H9 (cell line): ENCODE results near the gene SLC5A2. TPM values are rescaled to one million over a fixed set of nuclear protein-coding genes. Genes with fewer than 3 reads are reported as not detected.
"Not testable (repeated sequence)": the region's sequence is repeated elsewhere in the genome, so short reads cannot be mapped to it uniquely, and the experiment has no call there.

ENCODE experiments used
- DNase-seq: peaks from one replicate; pipeline ENCODE4 v3.0.0-alpha.2; 2017
- H2AFZ ChIP-seq: one replicate; pipeline ENCODE4 v1.6.1; 2013; ENCODE audit warnings: mild to moderate bottlenecking, low read length, control low read depth, moderate library complexity
- H2AK5ac ChIP-seq: 2 replicates; pipeline ENCODE4 v1.6.1; 2013; ENCODE audit warnings: low read length, control low read depth, mixed read lengths; ENCODE audit not compliant: insufficient read length
- H2BK120ac ChIP-seq: one replicate; pipeline ENCODE4 v1.6.1; 2013; ENCODE audit warnings: low read depth, mild to moderate bottlenecking, low read length, control low read depth, inconsistent platforms; ENCODE audit not compliant: poor library complexity, severe bottlenecking
- H2BK12ac ChIP-seq: 2 replicates; pipeline ENCODE4 v1.6.1; 2013; ENCODE audit warnings: low read length, control low read depth, mixed read lengths, low read depth; ENCODE audit not compliant: insufficient read length
- H2BK15ac ChIP-seq: 2 replicates; pipeline ENCODE4 v1.6.1; 2013; ENCODE audit warnings: low read depth, low read length, control low read depth
- H2BK20ac ChIP-seq: one replicate; pipeline ENCODE4 v1.6.1; 2013; ENCODE audit warnings: low read depth, mild to moderate bottlenecking, low read length, control low read depth, inconsistent platforms; ENCODE audit not compliant: poor library complexity, severe bottlenecking
- H2BK5ac ChIP-seq: 2 replicates; pipeline ENCODE4 v1.6.1; 2013; ENCODE audit warnings: low read length, control low read depth, mixed read lengths; ENCODE audit not compliant: insufficient read length
- H3K14ac ChIP-seq: 2 replicates; pipeline ENCODE4 v1.6.1; 2013; ENCODE audit warnings: low read length, control low read depth; ENCODE audit not compliant: insufficient read depth
- H3K18ac ChIP-seq: 2 replicates; pipeline ENCODE4 v1.6.1; 2013; ENCODE audit warnings: low read depth, mild to moderate bottlenecking, mixed read lengths, low read length, control low read depth; ENCODE audit not compliant: insufficient read length
- H3K23ac ChIP-seq: 2 replicates; pipeline ENCODE4 v1.6.1; 2013; ENCODE audit warnings: low read length, control low read depth, mixed read lengths, low read depth; ENCODE audit not compliant: insufficient read length
- H3K23me2 ChIP-seq: 2 replicates; pipeline ENCODE4 v1.6.1; 2013; ENCODE audit warnings: low read depth, mild to moderate bottlenecking, mixed read lengths, low read length, control low read depth; ENCODE audit not compliant: insufficient read length, poor library complexity, severe bottlenecking
- H3K27ac ChIP-seq: 2 replicates; pipeline ENCODE4 v1.5.1; 2013; ENCODE audit warnings: low read length, control low read depth, mixed read lengths, low read depth; ENCODE audit not compliant: insufficient read length
- H3K27me3 ChIP-seq: 2 replicates; pipeline ENCODE4 v1.6.1; 2013; ENCODE audit warnings: low read length, control low read depth, inconsistent platforms; ENCODE audit not compliant: insufficient read depth
- H3K4ac ChIP-seq: 2 replicates; pipeline ENCODE4 v1.6.1; 2013; ENCODE audit warnings: low read depth, mild to moderate bottlenecking, control low read depth, inconsistent platforms, low read length, moderate library complexity
- H3K4me1 ChIP-seq: 2 replicates; pipeline ENCODE4 v1.6.1; 2013; ENCODE audit warnings: low read length, control low read depth, inconsistent platforms; ENCODE audit not compliant: insufficient read depth
- H3K4me2 ChIP-seq: 2 replicates; pipeline ENCODE4 v1.6.1; 2013; ENCODE audit warnings: low read length, control low read depth, mixed read lengths; ENCODE audit not compliant: insufficient read length, insufficient read depth
- H3K56ac ChIP-seq: 2 replicates; pipeline ENCODE4 v1.6.1; 2013; ENCODE audit warnings: low read depth, mild to moderate bottlenecking, mixed read lengths, low read length, control low read depth; ENCODE audit not compliant: insufficient read length
- H3K79me1 ChIP-seq: 2 replicates; pipeline ENCODE4 v1.6.1; 2013; ENCODE audit warnings: low read depth, mild to moderate bottlenecking, moderate library complexity, low read length, control low read depth, inconsistent platforms; ENCODE audit not compliant: insufficient read depth, poor library complexity, severe bottlenecking
- H3K79me2 ChIP-seq: 2 replicates; pipeline ENCODE4 v1.6.1; 2013; ENCODE audit warnings: low read length, control low read depth, inconsistent platforms; ENCODE audit not compliant: insufficient read depth
- H3K9ac ChIP-seq: 2 replicates; pipeline ENCODE4 v1.6.1; 2013; ENCODE audit warnings: low read length, control low read depth, mixed read lengths; ENCODE audit not compliant: insufficient read length; ENCODE audit errors: extremely low read depth
- H3K9me3 ChIP-seq: one replicate; pipeline ENCODE4 v1.6.1; 2013; ENCODE audit warnings: low read depth, low read length, inconsistent platforms; ENCODE audit not compliant: control insufficient read depth
- H3T11ph ChIP-seq: one replicate; pipeline ENCODE4 v1.6.1; 2013; ENCODE audit warnings: mild to moderate bottlenecking, low read length, control low read depth, inconsistent platforms
- H4K20me1 ChIP-seq: one replicate; pipeline ENCODE4 v1.6.1; 2013; ENCODE audit not compliant: control insufficient read depth, insufficient read length, insufficient read depth
- H4K5ac ChIP-seq: 2 replicates; pipeline ENCODE4 v1.6.1; 2013; ENCODE audit warnings: low read depth, mild to moderate bottlenecking, mixed read lengths, low read length, control low read depth; ENCODE audit not compliant: insufficient read length
- H4K8ac ChIP-seq: replicated peaks from 2 replicates; pipeline ENCODE4 v1.6.1; 2013; ENCODE audit warnings: low read length, control low read depth, mixed read lengths, low read depth; ENCODE audit not compliant: insufficient read length
- H4K91ac ChIP-seq: 2 replicates; pipeline ENCODE4 v1.6.1; 2013; ENCODE audit warnings: low read depth, mild to moderate bottlenecking, moderate library complexity, mixed read lengths, low read length, control low read depth; ENCODE audit not compliant: insufficient read length
- H3K27ac Mint-ChIP-seq, 3 experiments: 2 replicates in 2 of 3; 3 replicates in 1 of 3; pipeline ENCODE4 v1.8.0; 2020 to 2021; ENCODE audit warnings: mixed read lengths in 3 of 3, mild to moderate bottlenecking in 1 of 3, moderate library complexity in 1 of 3
- H3K27me3 Mint-ChIP-seq: 2 replicates; pipeline ENCODE4 v1.8.0; 2021; ENCODE audit warnings: low read depth, mild to moderate bottlenecking, moderate library complexity, mixed read lengths
- H3K36me3 Mint-ChIP-seq, 3 experiments: 2 replicates in 2 of 3; 3 replicates in 1 of 3; pipeline ENCODE4 v1.8.0; 2020 to 2021; ENCODE audit warnings: low read depth in 3 of 3, mixed read lengths in 3 of 3; ENCODE audit not compliant: insufficient read depth in 1 of 3
- H3K4me1 Mint-ChIP-seq, 2 experiments: 2 replicates each; pipeline ENCODE4 v1.8.0; 2020; ENCODE audit warnings: mixed read lengths in 2 of 2
- H3K4me3 Mint-ChIP-seq, 2 experiments: 2 replicates in 1 of 2; 3 replicates in 1 of 2; pipeline ENCODE4 v1.8.0; 2020 to 2021; ENCODE audit warnings: mild to moderate bottlenecking in 2 of 2, mixed read lengths in 2 of 2, moderate library complexity in 1 of 2
- H3K9me3 Mint-ChIP-seq, 2 experiments: 2 replicates in 1 of 2; 3 replicates in 1 of 2; pipeline ENCODE4 v1.8.0; 2020; ENCODE audit warnings: mild to moderate bottlenecking in 2 of 2, mixed read lengths in 2 of 2, moderate library complexity in 1 of 2
- WGBS: extraction: QIAGEN DNeasy Blood & Tissue Kit; methylation state at CpG from one replicate; pipeline ENCODE4 v1.1.7; 2013; ENCODE audit warnings: missing lambda C conversion rate, low lambda C conversion rate, mixed read lengths; ENCODE audit not compliant: insufficient read length; ENCODE audit errors: extremely low coverage; 5-methylcytosine and 5-hydroxymethylcytosine counted together
- total RNA-seq: library from RNA; stranded (reverse); gene quantifications from 2 replicates; pipeline ENCODE4 v1.2.1, GENCODE V29; 2021
- TF ChIP-seq, protein P1 (sequence below): fragments of 200-600 bp; sonication (generic); conservative IDR thresholded peaks from 3 replicates; pipeline ENCODE4 v1.8.0; 2021; ENCODE audit warnings: antibody characterized with exemption, mild to moderate bottlenecking

SLC5A2 gene
- total RNA-seq, 1 experiment from 2014 or later = 0.52 TPM

DNA sequence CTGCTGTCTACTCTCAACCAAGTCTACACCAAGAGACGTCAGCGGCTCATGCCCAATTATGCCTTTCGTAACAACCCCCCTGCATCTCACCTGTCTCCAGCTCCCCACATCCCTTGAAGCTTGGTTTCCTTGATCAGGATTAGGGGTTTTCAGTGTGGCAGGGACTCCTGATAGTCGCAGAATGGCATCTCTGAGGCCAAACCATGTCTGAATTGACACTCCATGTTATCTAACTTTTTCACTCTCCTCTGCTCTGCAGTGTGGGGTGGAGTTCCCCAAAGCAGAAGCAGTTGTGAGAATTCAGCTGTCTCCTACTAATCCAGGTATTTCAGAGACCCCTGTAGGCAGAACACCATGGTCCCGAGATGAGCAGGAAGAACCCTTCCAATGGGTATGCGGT, 39.1 kb downstream of the SLC5A2 start:
- Histone ChIP-seq H3K9me3 (no peaks in the 10 kb centered on the region), H3K14ac (no peak overlapping the region), H3K23ac (no peak overlapping the region), H2BK120ac (no peak overlapping the region), H3K23me2 (no peaks in the 10 kb centered on the region), H3T11ph (no peak overlapping the region), H3K27ac (no peak overlapping the region), H4K5ac (no peak overlapping the region), H3K79me1 (no peaks in the 10 kb centered on the region), H2BK20ac (no peak overlapping the region), H2BK12ac (no peak overlapping the region), H2AK5ac (no peak overlapping the region), H3K4me1 (no peaks in the 10 kb centered on the region; the same call in 1 of the 2 replicates), H4K20me1 (no peaks in the 10 kb centered on the region), H3K9ac (no peak overlapping the region), H3K79me2 (no peaks in the 10 kb centered on the region), H3K18ac (no peak overlapping the region), H3K4ac (no peak overlapping the region), H4K91ac (no peak overlapping the region), H3K4me2 (no peak overlapping the region), H3K27me3 (no peaks in the 10 kb centered on the region), H2BK15ac (no peak overlapping the region), H2BK5ac (no peak overlapping the region), H3K56ac (no peak overlapping the region), H4K8ac (no peak overlapping the region), H2AFZ (no peak overlapping the region)
- DNase-seq = no peak
- H3K27me3 Mint-ChIP-seq = peaks cover 1% of the 10 kb centered on the region; the same call in 1 of the 2 replicates
- H3K36me3 Mint-ChIP-seq = no peaks in the 10 kb centered on the region; a peak in 1 of 7 replicates
- H3K4me3 Mint-ChIP-seq = no peak overlapping the region
- H3K4me1 Mint-ChIP-seq = peaks cover 15 to 18% of the 10 kb centered on the region in 2 experiments
- peaks cover 7 to 10% of the 10 kb centered on the region in 2 experiments; a peak in 4 of 5 replicates for H3K9me3 Mint-ChIP-seq
- peak overlapping the region in 1 of 3 experiments; percentile 28; a peak in 1 of 7 replicates for H3K27ac Mint-ChIP-seq
- no CpG with 5 or more reads among the region's 6 CpGs for WGBS
- TF ChIP-seq, protein P1, sequence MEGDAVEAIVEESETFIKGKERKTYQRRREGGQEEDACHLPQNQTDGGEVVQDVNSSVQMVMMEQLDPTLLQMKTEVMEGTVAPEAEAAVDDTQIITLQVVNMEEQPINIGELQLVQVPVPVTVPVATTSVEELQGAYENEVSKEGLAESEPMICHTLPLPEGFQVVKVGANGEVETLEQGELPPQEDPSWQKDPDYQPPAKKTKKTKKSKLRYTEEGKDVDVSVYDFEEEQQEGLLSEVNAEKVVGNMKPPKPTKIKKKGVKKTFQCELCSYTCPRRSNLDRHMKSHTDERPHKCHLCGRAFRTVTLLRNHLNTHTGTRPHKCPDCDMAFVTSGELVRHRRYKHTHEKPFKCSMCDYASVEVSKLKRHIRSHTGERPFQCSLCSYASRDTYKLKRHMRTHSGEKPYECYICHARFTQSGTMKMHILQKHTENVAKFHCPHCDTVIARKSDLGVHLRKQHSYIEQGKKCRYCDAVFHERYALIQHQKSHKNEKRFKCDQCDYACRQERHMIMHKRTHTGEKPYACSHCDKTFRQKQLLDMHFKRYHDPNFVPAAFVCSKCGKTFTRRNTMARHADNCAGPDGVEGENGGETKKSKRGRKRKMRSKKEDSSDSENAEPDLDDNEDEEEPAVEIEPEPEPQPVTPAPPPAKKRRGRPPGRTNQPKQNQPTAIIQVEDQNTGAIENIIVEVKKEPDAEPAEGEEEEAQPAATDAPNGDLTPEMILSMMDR = no peak

DNA sequence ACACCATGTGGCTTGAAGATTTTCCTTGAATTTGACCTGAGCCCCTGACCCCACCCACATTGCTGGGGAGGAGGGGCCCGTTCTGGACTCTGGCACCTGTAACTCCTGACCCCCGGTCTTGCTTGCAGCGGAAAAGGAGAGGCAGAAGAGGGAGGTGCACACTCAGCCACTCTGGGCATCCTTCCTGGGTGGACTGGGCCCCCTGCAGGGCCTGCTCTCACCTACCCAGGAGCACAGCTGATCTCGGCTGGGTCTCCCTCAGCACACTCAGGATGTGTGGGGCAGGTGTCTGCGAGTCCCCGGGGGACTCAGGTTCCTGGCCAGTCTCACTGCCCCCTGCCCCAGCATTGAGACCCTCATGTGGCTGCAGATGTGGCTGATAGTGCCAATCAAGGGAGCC, 40.8 kb downstream of the SLC5A2 start:
- H3K9me3 ChIP-seq, H3K4ac ChIP-seq, H3K4me2 ChIP-seq, H4K91ac ChIP-seq, DNase-seq, H2BK12ac ChIP-seq, H3K9me3 Mint-ChIP-seq, H3K36me3 Mint-ChIP-seq, H4K20me1 ChIP-seq, H3K23me2 ChIP-seq, H2AFZ ChIP-seq, H4K5ac ChIP-seq, H3K27me3 ChIP-seq, H3K23ac ChIP-seq, H3K27ac ChIP-seq, H3K27ac Mint-ChIP-seq, H4K8ac ChIP-seq, H3K18ac ChIP-seq, H3K9ac ChIP-seq, H2AK5ac ChIP-seq, H2BK15ac ChIP-seq, H3K79me2 ChIP-seq, H2BK120ac ChIP-seq, H3K79me1 ChIP-seq, H3T11ph ChIP-seq, H3K4me3 Mint-ChIP-seq, H2BK5ac ChIP-seq, H3K4me1 ChIP-seq, H3K56ac ChIP-seq, H2BK20ac ChIP-seq, H3K14ac ChIP-seq: not testable (repeated sequence)
- peaks cover 20 to 22% of the 10 kb centered on the region in 2 experiments for H3K4me1 Mint-ChIP-seq
- no CpG with 5 or more reads among the region's 6 CpGs for WGBS
- peaks cover 13% of the 10 kb centered on the region for H3K27me3 Mint-ChIP-seq
